ENCODE data around the gene CDKAL1. TPM values are rescaled to one million over a fixed set of nuclear protein-coding genes. Genes with fewer than 3 reads are reported as not detected.

Gene CDKAL1
- total and polyA plus RNA-seq, 2 of the 8 experiments (the other 6 are each of a cell fraction or from before 2014, with no cell fraction given), result 8.4 to 24.6 TPM

DNA sequence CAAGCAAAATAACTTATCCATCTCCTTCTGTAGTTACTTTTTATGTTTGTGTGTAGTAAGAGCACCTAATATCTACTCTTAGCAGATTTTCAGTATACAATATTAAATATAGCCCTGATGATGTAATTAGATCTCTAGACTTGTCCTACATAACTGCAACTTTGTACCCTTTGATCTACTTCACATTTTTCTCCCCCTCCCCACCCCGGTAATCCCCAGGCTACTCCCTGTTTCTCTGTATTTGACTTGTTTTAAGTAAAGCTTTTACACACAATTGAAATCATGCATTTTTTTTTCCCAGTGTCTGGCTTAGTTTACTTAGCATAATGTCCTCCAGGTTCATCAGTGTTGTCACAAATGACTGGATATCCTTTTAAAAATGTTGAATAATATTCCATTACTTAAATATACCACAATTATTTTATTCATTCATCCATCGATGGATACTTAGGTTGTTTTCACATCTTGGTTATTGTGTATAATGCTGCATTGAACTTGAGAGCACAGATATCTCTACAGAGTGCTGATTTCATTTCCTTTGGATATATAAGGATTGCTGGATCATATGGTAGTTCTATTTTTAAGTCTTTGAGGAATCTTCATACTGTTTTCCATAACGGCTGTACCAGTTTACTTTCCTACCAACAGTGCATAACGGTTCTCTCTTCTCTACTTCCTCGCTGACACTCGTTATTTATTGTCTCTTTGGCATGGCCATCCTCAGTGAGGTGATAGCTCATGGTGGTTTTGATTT lies 212.7 kb downstream of the CDKAL1 start (continued):
- TF ChIP-seq, protein P1, sequence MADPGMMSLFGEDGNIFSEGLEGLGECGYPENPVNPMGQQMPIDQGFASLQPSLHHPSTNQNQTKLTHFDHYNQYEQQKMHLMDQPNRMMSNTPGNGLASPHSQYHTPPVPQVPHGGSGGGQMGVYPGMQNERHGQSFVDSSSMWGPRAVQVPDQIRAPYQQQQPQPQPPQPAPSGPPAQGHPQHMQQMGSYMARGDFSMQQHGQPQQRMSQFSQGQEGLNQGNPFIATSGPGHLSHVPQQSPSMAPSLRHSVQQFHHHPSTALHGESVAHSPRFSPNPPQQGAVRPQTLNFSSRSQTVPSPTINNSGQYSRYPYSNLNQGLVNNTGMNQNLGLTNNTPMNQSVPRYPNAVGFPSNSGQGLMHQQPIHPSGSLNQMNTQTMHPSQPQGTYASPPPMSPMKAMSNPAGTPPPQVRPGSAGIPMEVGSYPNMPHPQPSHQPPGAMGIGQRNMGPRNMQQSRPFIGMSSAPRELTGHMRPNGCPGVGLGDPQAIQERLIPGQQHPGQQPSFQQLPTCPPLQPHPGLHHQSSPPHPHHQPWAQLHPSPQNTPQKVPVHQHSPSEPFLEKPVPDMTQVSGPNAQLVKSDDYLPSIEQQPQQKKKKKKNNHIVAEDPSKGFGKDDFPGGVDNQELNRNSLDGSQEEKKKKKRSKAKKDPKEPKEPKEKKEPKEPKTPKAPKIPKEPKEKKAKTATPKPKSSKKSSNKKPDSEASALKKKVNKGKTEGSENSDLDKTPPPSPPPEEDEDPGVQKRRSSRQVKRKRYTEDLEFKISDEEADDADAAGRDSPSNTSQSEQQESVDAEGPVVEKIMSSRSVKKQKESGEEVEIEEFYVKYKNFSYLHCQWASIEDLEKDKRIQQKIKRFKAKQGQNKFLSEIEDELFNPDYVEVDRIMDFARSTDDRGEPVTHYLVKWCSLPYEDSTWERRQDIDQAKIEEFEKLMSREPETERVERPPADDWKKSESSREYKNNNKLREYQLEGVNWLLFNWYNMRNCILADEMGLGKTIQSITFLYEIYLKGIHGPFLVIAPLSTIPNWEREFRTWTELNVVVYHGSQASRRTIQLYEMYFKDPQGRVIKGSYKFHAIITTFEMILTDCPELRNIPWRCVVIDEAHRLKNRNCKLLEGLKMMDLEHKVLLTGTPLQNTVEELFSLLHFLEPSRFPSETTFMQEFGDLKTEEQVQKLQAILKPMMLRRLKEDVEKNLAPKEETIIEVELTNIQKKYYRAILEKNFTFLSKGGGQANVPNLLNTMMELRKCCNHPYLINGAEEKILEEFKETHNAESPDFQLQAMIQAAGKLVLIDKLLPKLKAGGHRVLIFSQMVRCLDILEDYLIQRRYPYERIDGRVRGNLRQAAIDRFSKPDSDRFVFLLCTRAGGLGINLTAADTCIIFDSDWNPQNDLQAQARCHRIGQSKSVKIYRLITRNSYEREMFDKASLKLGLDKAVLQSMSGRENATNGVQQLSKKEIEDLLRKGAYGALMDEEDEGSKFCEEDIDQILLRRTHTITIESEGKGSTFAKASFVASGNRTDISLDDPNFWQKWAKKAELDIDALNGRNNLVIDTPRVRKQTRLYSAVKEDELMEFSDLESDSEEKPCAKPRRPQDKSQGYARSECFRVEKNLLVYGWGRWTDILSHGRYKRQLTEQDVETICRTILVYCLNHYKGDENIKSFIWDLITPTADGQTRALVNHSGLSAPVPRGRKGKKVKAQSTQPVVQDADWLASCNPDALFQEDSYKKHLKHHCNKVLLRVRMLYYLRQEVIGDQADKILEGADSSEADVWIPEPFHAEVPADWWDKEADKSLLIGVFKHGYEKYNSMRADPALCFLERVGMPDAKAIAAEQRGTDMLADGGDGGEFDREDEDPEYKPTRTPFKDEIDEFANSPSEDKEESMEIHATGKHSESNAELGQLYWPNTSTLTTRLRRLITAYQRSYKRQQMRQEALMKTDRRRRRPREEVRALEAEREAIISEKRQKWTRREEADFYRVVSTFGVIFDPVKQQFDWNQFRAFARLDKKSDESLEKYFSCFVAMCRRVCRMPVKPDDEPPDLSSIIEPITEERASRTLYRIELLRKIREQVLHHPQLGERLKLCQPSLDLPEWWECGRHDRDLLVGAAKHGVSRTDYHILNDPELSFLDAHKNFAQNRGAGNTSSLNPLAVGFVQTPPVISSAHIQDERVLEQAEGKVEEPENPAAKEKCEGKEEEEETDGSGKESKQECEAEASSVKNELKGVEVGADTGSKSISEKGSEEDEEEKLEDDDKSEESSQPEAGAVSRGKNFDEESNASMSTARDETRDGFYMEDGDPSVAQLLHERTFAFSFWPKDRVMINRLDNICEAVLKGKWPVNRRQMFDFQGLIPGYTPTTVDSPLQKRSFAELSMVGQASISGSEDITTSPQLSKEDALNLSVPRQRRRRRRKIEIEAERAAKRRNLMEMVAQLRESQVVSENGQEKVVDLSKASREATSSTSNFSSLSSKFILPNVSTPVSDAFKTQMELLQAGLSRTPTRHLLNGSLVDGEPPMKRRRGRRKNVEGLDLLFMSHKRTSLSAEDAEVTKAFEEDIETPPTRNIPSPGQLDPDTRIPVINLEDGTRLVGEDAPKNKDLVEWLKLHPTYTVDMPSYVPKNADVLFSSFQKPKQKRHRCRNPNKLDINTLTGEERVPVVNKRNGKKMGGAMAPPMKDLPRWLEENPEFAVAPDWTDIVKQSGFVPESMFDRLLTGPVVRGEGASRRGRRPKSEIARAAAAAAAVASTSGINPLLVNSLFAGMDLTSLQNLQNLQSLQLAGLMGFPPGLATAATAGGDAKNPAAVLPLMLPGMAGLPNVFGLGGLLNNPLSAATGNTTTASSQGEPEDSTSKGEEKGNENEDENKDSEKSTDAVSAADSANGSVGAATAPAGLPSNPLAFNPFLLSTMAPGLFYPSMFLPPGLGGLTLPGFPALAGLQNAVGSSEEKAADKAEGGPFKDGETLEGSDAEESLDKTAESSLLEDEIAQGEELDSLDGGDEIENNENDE (IDR thresholded peaks at IDR 0.05; ENCODE audit: insufficient replicate concordance, low read length), result no peak
- TF ChIP-seq, protein P2, sequence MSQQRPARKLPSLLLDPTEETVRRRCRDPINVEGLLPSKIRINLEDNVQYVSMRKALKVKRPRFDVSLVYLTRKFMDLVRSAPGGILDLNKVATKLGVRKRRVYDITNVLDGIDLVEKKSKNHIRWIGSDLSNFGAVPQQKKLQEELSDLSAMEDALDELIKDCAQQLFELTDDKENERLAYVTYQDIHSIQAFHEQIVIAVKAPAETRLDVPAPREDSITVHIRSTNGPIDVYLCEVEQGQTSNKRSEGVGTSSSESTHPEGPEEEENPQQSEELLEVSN (IDR thresholded peaks at IDR 0.05), result no peak
- no peak for TF ChIP-seq EGR1 (IDR thresholded peaks at IDR 0.05; ENCODE audit: borderline replicate concordance, low read depth, low read length)
- TF ChIP-seq SIRT6 (IDR thresholded peaks at IDR 0.05; ENCODE audit: low read length), result no peak
- TF ChIP-seq SIX5 (IDR thresholded peaks at IDR 0.05; ENCODE audit: low read depth, low read length), result no peak
- TF ChIP-seq, protein P3, sequence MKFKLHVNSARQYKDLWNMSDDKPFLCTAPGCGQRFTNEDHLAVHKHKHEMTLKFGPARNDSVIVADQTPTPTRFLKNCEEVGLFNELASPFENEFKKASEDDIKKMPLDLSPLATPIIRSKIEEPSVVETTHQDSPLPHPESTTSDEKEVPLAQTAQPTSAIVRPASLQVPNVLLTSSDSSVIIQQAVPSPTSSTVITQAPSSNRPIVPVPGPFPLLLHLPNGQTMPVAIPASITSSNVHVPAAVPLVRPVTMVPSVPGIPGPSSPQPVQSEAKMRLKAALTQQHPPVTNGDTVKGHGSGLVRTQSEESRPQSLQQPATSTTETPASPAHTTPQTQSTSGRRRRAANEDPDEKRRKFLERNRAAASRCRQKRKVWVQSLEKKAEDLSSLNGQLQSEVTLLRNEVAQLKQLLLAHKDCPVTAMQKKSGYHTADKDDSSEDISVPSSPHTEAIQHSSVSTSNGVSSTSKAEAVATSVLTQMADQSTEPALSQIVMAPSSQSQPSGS (IDR thresholded peaks at IDR 0.05; ENCODE audit: low read length), result no peak
- no peak for TF ChIP-seq EZH2 (IDR thresholded peaks at IDR 0.05; ENCODE audit: low read depth, low read length, severe bottlenecking)

Data from H1 (cell line).